Prostate gland (tissue), 2 donors: Measurements from ENCODE around the gene PDGFD. TPM values are rescaled to one million over a fixed set of nuclear protein-coding genes. Genes with fewer than 3 reads are reported as not detected.

Experiments used
- DNase-seq: peaks from one replicate; pipeline ENCODE4 v3.0.0-alpha.2; 2019; ENCODE audit warnings: low spot score
- H3K27ac ChIP-seq, 2 donors: fragments of 200-600 bp; sonication (generic); 2 replicates each; pipeline ENCODE4 v1.5.1; 2017 to 2019
- H3K27me3 ChIP-seq: fragments of 200-600 bp; sonication (generic); replicated peaks from 2 replicates; pipeline ENCODE4 v1.5.1; 2019; ENCODE audit not compliant: insufficient read depth
- H3K36me3 ChIP-seq, 2 donors: fragments of 200-600 bp; sonication (generic); 1 replicate in 1 of 2; 2 replicates in 1 of 2; pipeline versions ENCODE4 v1.5.1 to v1.8.1; 2017 to 2019
- H3K4me1 ChIP-seq: fragments of 200-600 bp; sonication (generic); replicated peaks from 2 replicates; pipeline ENCODE4 v1.5.1; 2019
- H3K4me3 ChIP-seq, 2 donors: fragments of 200-600 bp; sonication (generic); 2 replicates each; pipeline ENCODE4 v1.5.1; 2017 to 2019
- H3K9me3 ChIP-seq: fragments of 200-600 bp; sonication (generic); 2 replicates; pipeline ENCODE4 v1.5.1; 2017
- CTCF ChIP-seq, 4 experiments: fragments of 200-600 bp in 2 of 4; fragments of 450-650 bp in 2 of 4; sonication (generic) in 2 of 4; IDR thresholded peaks; 1 replicate in 3 of 4; 2 replicates in 1 of 4; pipeline ENCODE4 v1.5.1; 2016 to 2019; ENCODE audit warnings: antibody characterized with exemption in 4 of 4, mild to moderate bottlenecking in 2 of 4, moderate library complexity in 2 of 4
- POLR2A ChIP-seq: fragments of 450-650 bp; IDR thresholded peaks from one replicate; pipeline ENCODE4 v1.6.1; 2016; ENCODE audit warnings: antibody characterized with exemption, mild to moderate bottlenecking
- POLR2AphosphoS5 ChIP-seq: sonication (generic); formaldehyde crosslinking; IDR thresholded peaks from one replicate; pipeline ENCODE4 v1.6.1; 2017; ENCODE audit warnings: antibody characterized with exemption
- WGBS: methylation state at CpG from one replicate; pipeline ENCODE4 v1.1.5; 2018; 5-methylcytosine and 5-hydroxymethylcytosine counted together
- intact Hi-C: fragments of 100-400 bp; cut with DNase I; formaldehyde crosslinking; loops from one replicate; pipeline ENCODE4 v1.14.2; 2022
- total RNA-seq, 2 donors: library from RNA; depleted of rRNA; stranded (reverse); fragments of >200 nt; gene quantifications; one replicate each; pipeline ENCODE4 v1.1.0, GENCODE V29; 2016

The PDGFD gene
- total RNA-seq, 2 donors from 2014 or later = 12.6 to 19.4 TPM

GRCh38 chr11:104041792-104042191, 122.2 kb downstream of the PDGFD start:
- TF ChIP-seq POLR2AphosphoS5 (no peak), POLR2A (no peak), CTCF (IDR thresholded peaks at IDR 0.05) (no peak)
- Histone ChIP-seq H3K27me3 (no peaks in the 10 kb centered on the region), H3K9me3 (no peaks in the 10 kb centered on the region), H3K4me3 (no peak overlapping the region), H3K27ac (no peak overlapping the region), H3K36me3 (no peaks in the 10 kb centered on the region), H3K4me1 (no peaks in the 10 kb centered on the region)
- intact Hi-C loops = no loop called here
- WGBS = 66% methylated on average over 2 of the region's 2 CpGs
- no peak for DNase-seq

- Histone ChIP-seq H3K36me3 (no peaks in the 10 kb centered on the region), H3K4me1 (no peaks in the 10 kb centered on the region), H3K9me3 (no peaks in the 10 kb centered on the region), H3K4me3 (no peak overlapping the region), H3K27me3 (no peaks in the 10 kb centered on the region), H3K27ac (no peak overlapping the region)
- 98% methylated on average over 21 of the region's 21 CpGs for WGBS
- intact Hi-C loops = no loop called here
- DNase-seq = no peak
- TF ChIP-seq CTCF (IDR thresholded peaks at IDR 0.05) = no peak
- no peak for TF ChIP-seq POLR2AphosphoS5
- no peak for TF ChIP-seq POLR2A
Measured at GRCh38 chr11:104036995-104037394, 127.0 kb downstream of the PDGFD start.

- Histone ChIP-seq H3K4me1 (no peaks in the 10 kb centered on the region), H3K27ac (no peak within 1 kb of the TSS), H3K4me3 (no peak within 1 kb of the TSS), H3K9me3 (no peaks in the 10 kb centered on the region), H3K36me3 (no peaks in the 10 kb centered on the region), H3K27me3 (no peaks in the 10 kb centered on the region)
- intact Hi-C loops = no loop called here
- no peak for TF ChIP-seq CTCF (IDR thresholded peaks at IDR 0.05)
- TF ChIP-seq POLR2A = no peak
- TF ChIP-seq POLR2AphosphoS5 = no peak
- WGBS = 97% methylated on average over 26 of the region's 26 CpGs
- no peak for DNase-seq
Measured at GRCh38 chr11:104036588-104036987, 127.4 kb downstream of the PDGFD start, which contains the start of gene DDI1. DDI1 (plus strand) TSS chr11:104036640; CDS start chr11:104036823, 183 bp downstream.

- WGBS = 72% methylated on average over 1 of the region's 1 CpG
Measured at GRCh38 chr11:104033561-104033960, 130.4 kb downstream of the PDGFD start.

More at GRCh38 chr11:104033561-104033960, 130.4 kb downstream of the PDGFD start:
- intact Hi-C loops = no loop called here
- Histone ChIP-seq H3K4me3 (no peak overlapping the region), H3K36me3 (no peaks in the 10 kb centered on the region), H3K27me3 (no peaks in the 10 kb centered on the region), H3K4me1 (no peaks in the 10 kb centered on the region), H3K27ac (no peak overlapping the region), H3K9me3 (no peaks in the 10 kb centered on the region)
- no peak for TF ChIP-seq CTCF (IDR thresholded peaks at IDR 0.05)
- TF ChIP-seq POLR2AphosphoS5 = no peak
- TF ChIP-seq POLR2A = no peak
- DNase-seq = no peak
